LoVo (cell line): ENCODE measurements around the gene SLC27A4.
"Not testable (repeated sequence)": the region's sequence is repeated elsewhere in the genome, so short reads cannot be mapped to it uniquely, and the experiment has no call there.

Experiments used
- DNase-seq: peaks from one replicate; pipeline ENCODE4 v3.0.0-alpha.2; 2016; ENCODE audit warnings: low spot score

Gene SLC27A4

GRCh38 chr9:128324401-128324800 lies 15.9 kb upstream of the SLC27A4 start:
- no peak for DNase-seq

GRCh38 chr9:128325629-128326028 lies 14.7 kb upstream of the SLC27A4 start:
- no peak for DNase-seq

GRCh38 chr9:128333451-128333869 lies 6.9 kb upstream of the SLC27A4 start:
- no peak for DNase-seq

GRCh38 chr9:128335161-128335560 lies 5.2 kb upstream of the SLC27A4 start:
- DNase-seq = no peak

GRCh38 chr9:128335914-128336313 lies 4.4 kb upstream of the SLC27A4 start:
- DNase-seq = no peak

- no peak for DNase-seq
These were observed 2.4 kb upstream of the SLC27A4 start for GRCh38 chr9:128337936-128338335.

- DNase-seq = not testable (repeated sequence)
These were observed 1.3 kb upstream of the SLC27A4 start for GRCh38 chr9:128338852-128339614.

- DNase-seq = no peak
These were observed 536 bp downstream of the SLC27A4 start for GRCh38 chr9:128340691-128341434.

- peak; percentile 81 for DNase-seq
These were observed 1.1 kb downstream of the SLC27A4 start for GRCh38 chr9:128341435-128341849.

GRCh38 chr9:128342971-128343680 lies 2.8 kb downstream of the SLC27A4 start:
- no peak for DNase-seq

- no peak for DNase-seq
These were observed 3.5 kb downstream of the SLC27A4 start for GRCh38 chr9:128343855-128344254.

GRCh38 chr9:128344931-128345605 lies 4.7 kb downstream of the SLC27A4 start:
- DNase-seq = no peak

GRCh38 chr9:128349125-128349524 lies 8.8 kb downstream of the SLC27A4 start:
- DNase-seq = no peak

- DNase-seq = no peak
These were observed 9.4 kb downstream of the SLC27A4 start for GRCh38 chr9:128349772-128350171.

GRCh38 chr9:128355451-128355850 lies 15.1 kb downstream of the SLC27A4 start:
- no peak for DNase-seq

- no peak for DNase-seq
These were observed 17.8 kb downstream of the SLC27A4 start for GRCh38 chr9:128358090-128358489.

GRCh38 chr9:128358861-128359260 lies 18.5 kb downstream of the SLC27A4 start:
- DNase-seq = no peak

- DNase-seq = no peak
These were observed 20.5 kb downstream of the SLC27A4 start for GRCh38 chr9:128360826-128361225.

GRCh38 chr9:128361296-128361985 lies 21.1 kb downstream of the SLC27A4 start:
- no peak for DNase-seq

GRCh38 chr9:128361986-128362646 lies 21.8 kb downstream of the SLC27A4 start:
- peak; percentile 79 for DNase-seq

- DNase-seq = no peak
These were observed 22.4 kb downstream of the SLC27A4 start for GRCh38 chr9:128362774-128363173.
